ENCODE results near the gene PIGV. TPM values are rescaled to one million over a fixed set of nuclear protein-coding genes. Genes with fewer than 3 reads are reported as not detected.

Gene PIGV
- total and polyA plus RNA-seq, 2 donors (not counting 1 experiment from before 2014, with no cell fraction given), result 13.3 to 29.6 TPM

GRCh38 chr1:26838474-26839338, 51.0 kb downstream of the PIGV start:
- H2AFZ ChIP-seq (ENCODE audit: low read length), result no peak overlapping the region

GRCh38 chr1:26839339-26839722, 51.6 kb downstream of the PIGV start:
- no peak for DNase-seq (ENCODE audit: low read depth in 2 of 2)
- Histone ChIP-seq H3K4me3 (replicated peaks in 1 of 4; ENCODE audit: control extremely low read depth in 1 of 4, insufficient read depth in 1 of 4, low read depth in 3 of 4, low read length in 4 of 4) (no peak overlapping the region), H3K27me3 (ENCODE audit: control insufficient read depth, insufficient read depth, low read length) (no peaks in the 10 kb centered on the region)

More at GRCh38 chr1:26838474-26839338, 51.0 kb downstream of the PIGV start:
- H3K27me3 ChIP-seq (ENCODE audit: control insufficient read depth, insufficient read depth, low read length), result no peaks in the 10 kb centered on the region
- H3K36me3 ChIP-seq (ENCODE audit: control insufficient read depth, insufficient read depth, low read length), result peaks cover 21% of the 10 kb centered on the region
- no peaks in the 10 kb centered on the region for H3K9me3 ChIP-seq (ENCODE audit: control insufficient read depth, insufficient read depth, low read depth, low read length)
- DNase-seq (ENCODE audit: low read depth in 2 of 2), result no peak
- no peaks in the 10 kb centered on the region for H3K4me1 ChIP-seq (ENCODE audit: control insufficient read depth, extremely low read depth, insufficient read depth, low read length)
- no peak for TF ChIP-seq EZH2 (IDR thresholded peaks at IDR 0.05; ENCODE audit: low read length, missing control alignments)
- no peak overlapping the region for H3K4me2 ChIP-seq (ENCODE audit: extremely low read depth, insufficient read depth, low read length)
- no peak overlapping the region for H3K27ac ChIP-seq (ENCODE audit: insufficient read depth, low read length)
- H3K79me2 ChIP-seq (ENCODE audit: control insufficient read depth, insufficient read depth, low read length), result no peaks in the 10 kb centered on the region
- no peak overlapping the region for H3K4me3 ChIP-seq (replicated peaks in 1 of 4; ENCODE audit: control extremely low read depth in 1 of 4, insufficient read depth in 1 of 4, low read depth in 3 of 4, low read length in 4 of 4)
- H3K9ac ChIP-seq (ENCODE audit: insufficient read depth, low read length), result no peak overlapping the region
- H4K20me1 ChIP-seq (ENCODE audit: control insufficient read depth, extremely low read depth, insufficient read depth, low read length), result no peaks in the 10 kb centered on the region

DNA sequence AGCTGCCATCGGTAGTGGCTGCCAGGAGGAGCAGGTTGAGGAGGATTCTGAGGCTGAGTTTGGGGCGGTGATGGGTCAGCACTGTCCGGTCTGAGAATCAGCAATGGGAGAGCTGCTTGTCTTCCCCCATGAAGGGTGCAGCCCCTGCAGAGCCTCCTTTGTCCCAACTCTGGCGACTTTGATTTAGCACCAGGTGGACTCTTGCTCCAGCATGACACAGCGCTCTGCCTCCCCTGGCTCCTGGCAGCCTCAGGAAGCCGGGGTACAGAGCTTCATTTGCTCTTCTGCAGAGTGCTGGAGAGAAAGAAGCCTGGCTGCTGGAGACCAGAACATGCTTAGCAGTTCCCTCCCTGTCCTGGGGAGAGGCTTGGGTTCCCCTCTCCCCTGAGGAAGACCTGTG, 52.0 kb downstream of the PIGV start:
- H3K27me3 ChIP-seq (ENCODE audit: control insufficient read depth, insufficient read depth, low read length), result no peaks in the 10 kb centered on the region
- H3K4me3 ChIP-seq (replicated peaks in 1 of 4; ENCODE audit: control extremely low read depth in 1 of 4, insufficient read depth in 1 of 4, low read depth in 3 of 4, low read length in 4 of 4), result no peak overlapping the region
- TF ChIP-seq, protein P1, sequence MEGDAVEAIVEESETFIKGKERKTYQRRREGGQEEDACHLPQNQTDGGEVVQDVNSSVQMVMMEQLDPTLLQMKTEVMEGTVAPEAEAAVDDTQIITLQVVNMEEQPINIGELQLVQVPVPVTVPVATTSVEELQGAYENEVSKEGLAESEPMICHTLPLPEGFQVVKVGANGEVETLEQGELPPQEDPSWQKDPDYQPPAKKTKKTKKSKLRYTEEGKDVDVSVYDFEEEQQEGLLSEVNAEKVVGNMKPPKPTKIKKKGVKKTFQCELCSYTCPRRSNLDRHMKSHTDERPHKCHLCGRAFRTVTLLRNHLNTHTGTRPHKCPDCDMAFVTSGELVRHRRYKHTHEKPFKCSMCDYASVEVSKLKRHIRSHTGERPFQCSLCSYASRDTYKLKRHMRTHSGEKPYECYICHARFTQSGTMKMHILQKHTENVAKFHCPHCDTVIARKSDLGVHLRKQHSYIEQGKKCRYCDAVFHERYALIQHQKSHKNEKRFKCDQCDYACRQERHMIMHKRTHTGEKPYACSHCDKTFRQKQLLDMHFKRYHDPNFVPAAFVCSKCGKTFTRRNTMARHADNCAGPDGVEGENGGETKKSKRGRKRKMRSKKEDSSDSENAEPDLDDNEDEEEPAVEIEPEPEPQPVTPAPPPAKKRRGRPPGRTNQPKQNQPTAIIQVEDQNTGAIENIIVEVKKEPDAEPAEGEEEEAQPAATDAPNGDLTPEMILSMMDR (conservative IDR thresholded peaks at IDR 0.05 in 1 of 2, IDR thresholded peaks at IDR 0.05 in 1 of 2; ENCODE audit: low read depth in 1 of 2, low read length in 2 of 2), result no peak
- TF ChIP-seq EZH2 (IDR thresholded peaks at IDR 0.05; ENCODE audit: low read length, missing control alignments), result no peak
- no peak overlapping the region for H3K9ac ChIP-seq (ENCODE audit: insufficient read depth, low read length)
- no peaks in the 10 kb centered on the region for H3K79me2 ChIP-seq (ENCODE audit: control insufficient read depth, insufficient read depth, low read length)
- no peaks in the 10 kb centered on the region for H3K9me3 ChIP-seq (ENCODE audit: control insufficient read depth, insufficient read depth, low read depth, low read length)
- H2AFZ ChIP-seq (ENCODE audit: low read length), result no peak overlapping the region
- no peaks in the 10 kb centered on the region for H3K4me1 ChIP-seq (ENCODE audit: control insufficient read depth, extremely low read depth, insufficient read depth, low read length)
- H3K4me2 ChIP-seq (ENCODE audit: extremely low read depth, insufficient read depth, low read length), result no peak overlapping the region
- DNase-seq (ENCODE audit: low read depth in 2 of 2), result no peak
- H3K36me3 ChIP-seq (ENCODE audit: control insufficient read depth, insufficient read depth, low read length), result peaks cover 13% of the 10 kb centered on the region
- H4K20me1 ChIP-seq (ENCODE audit: control insufficient read depth, extremely low read depth, insufficient read depth, low read length), result no peaks in the 10 kb centered on the region
- H3K27ac ChIP-seq (ENCODE audit: insufficient read depth, low read length), result no peak overlapping the region

More at GRCh38 chr1:26839339-26839722, 51.6 kb downstream of the PIGV start:
- H3K79me2 ChIP-seq (ENCODE audit: control insufficient read depth, insufficient read depth, low read length), result no peaks in the 10 kb centered on the region
- H3K9ac ChIP-seq (ENCODE audit: insufficient read depth, low read length), result no peak overlapping the region
- H3K4me2 ChIP-seq (ENCODE audit: extremely low read depth, insufficient read depth, low read length), result no peak overlapping the region
- peaks cover 15% of the 10 kb centered on the region for H3K36me3 ChIP-seq (ENCODE audit: control insufficient read depth, insufficient read depth, low read length)
- H3K27ac ChIP-seq (ENCODE audit: insufficient read depth, low read length), result no peak overlapping the region
- H2AFZ ChIP-seq (ENCODE audit: low read length), result no peak overlapping the region
- H3K4me1 ChIP-seq (ENCODE audit: control insufficient read depth, extremely low read depth, insufficient read depth, low read length), result no peaks in the 10 kb centered on the region
- no peaks in the 10 kb centered on the region for H4K20me1 ChIP-seq (ENCODE audit: control insufficient read depth, extremely low read depth, insufficient read depth, low read length)
- TF ChIP-seq, protein P1 (conservative IDR thresholded peaks at IDR 0.05 in 1 of 2, IDR thresholded peaks at IDR 0.05 in 1 of 2; ENCODE audit: low read depth in 1 of 2, low read length in 2 of 2), result no peak
- TF ChIP-seq EZH2 (IDR thresholded peaks at IDR 0.05; ENCODE audit: low read length, missing control alignments), result no peak
- H3K9me3 ChIP-seq (ENCODE audit: control insufficient read depth, insufficient read depth, low read depth, low read length), result no peaks in the 10 kb centered on the region

All from fibroblast of lung (primary cell).